ENCODE data around the gene NME4.

NME4 gene

DNA sequence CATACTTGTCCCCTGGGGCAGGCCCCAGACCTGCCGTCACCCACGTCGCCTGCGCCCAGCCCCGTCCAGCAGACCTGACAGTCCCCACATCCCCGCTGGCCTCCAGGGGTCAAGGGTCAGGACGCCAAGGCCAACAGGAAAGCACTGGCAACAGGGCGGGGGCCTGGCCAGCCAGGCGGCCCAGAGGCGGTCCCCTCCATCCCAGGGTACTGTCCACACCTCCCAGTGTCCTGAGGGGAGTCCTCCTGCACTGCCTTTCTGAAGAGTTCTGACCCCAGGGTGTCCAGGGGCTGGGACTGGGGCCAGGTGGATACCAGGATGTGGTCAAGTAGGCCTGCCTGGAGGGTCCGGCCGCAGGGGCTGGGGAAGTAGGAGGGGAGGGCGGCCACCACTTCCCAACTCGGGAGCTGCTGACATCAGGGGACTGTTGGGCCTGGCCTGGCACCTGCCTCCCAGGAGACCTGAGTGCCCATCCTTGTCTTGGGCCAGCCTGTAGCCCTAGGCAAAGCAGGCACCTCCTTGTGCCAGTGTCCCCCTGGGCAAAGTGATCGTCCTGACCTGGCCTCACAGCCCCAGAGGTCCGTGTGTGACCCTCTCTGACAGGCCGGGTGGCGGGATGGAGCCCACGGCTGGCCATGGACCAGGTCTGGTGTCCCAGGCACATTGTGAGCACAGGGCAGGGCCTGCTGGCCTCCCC, 37.8 kb upstream of the NME4 start:
- TF ChIP-seq FOXM1 (IDR thresholded peaks at IDR 0.05; ENCODE audit: borderline replicate concordance, low read depth) (no peak), USF1 (IDR thresholded peaks at IDR 0.05) (no peak), EP300 (IDR thresholded peaks at IDR 0.05; ENCODE audit: borderline replicate concordance) (no peak), YY1 (IDR thresholded peaks at IDR 0.05; ENCODE audit: low read depth) (no peak), TCF12 (IDR thresholded peaks at IDR 0.05; ENCODE audit: low read depth) (no peak), NFIC (IDR thresholded peaks at IDR 0.05) (no peak), CEBPB (IDR thresholded peaks at IDR 0.05) (no peak), CREB1 (IDR thresholded peaks at IDR 0.05; ENCODE audit: low read depth) (no peak), ZBTB7A (IDR thresholded peaks at IDR 0.05; ENCODE audit: low read depth) (no peak), TEAD4 (IDR thresholded peaks at IDR 0.05) (no peak), RAD21 (IDR thresholded peaks at IDR 0.05; ENCODE audit: low read depth) (no peak), EGR1 (IDR thresholded peaks at IDR 0.05) (no peak), MAX (IDR thresholded peaks at IDR 0.05) (no peak)

- TF ChIP-seq MAX (IDR thresholded peaks at IDR 0.05) (no peak), YY1 (IDR thresholded peaks at IDR 0.05; ENCODE audit: low read depth) (no peak), TAF1 (IDR thresholded peaks at IDR 0.05; ENCODE audit: low read depth) (no peak), USF1 (IDR thresholded peaks at IDR 0.05) (no peak), REST (IDR thresholded peaks at IDR 0.05; ENCODE audit: low read depth) (no peak), EP300 (IDR thresholded peaks at IDR 0.05; ENCODE audit: borderline replicate concordance) (no peak), CEBPB (IDR thresholded peaks at IDR 0.05) (no peak), EGR1 (IDR thresholded peaks at IDR 0.05) (no peak), CREB1 (IDR thresholded peaks at IDR 0.05; ENCODE audit: low read depth) (no peak), FOXM1 (IDR thresholded peaks at IDR 0.05; ENCODE audit: borderline replicate concordance, low read depth) (no peak), RAD21 (IDR thresholded peaks at IDR 0.05; ENCODE audit: low read depth) (no peak), ZBTB7A (IDR thresholded peaks at IDR 0.05; ENCODE audit: low read depth) (no peak), TEAD4 (IDR thresholded peaks at IDR 0.05) (no peak), TCF12 (IDR thresholded peaks at IDR 0.05; ENCODE audit: low read depth) (no peak), NFIC (IDR thresholded peaks at IDR 0.05) (no peak)
These were observed 36.9 kb upstream of the NME4 start for GRCh38 chr16:359871-360697.

GRCh38 chr16:360698-361336, 36.2 kb upstream of the NME4 start:
- TF ChIP-seq FOXM1 (IDR thresholded peaks at IDR 0.05; ENCODE audit: borderline replicate concordance, low read depth): no peak
- no peak for TF ChIP-seq MAX (IDR thresholded peaks at IDR 0.05)
- TF ChIP-seq TAF1 (IDR thresholded peaks at IDR 0.05; ENCODE audit: low read depth): no peak

DNA sequence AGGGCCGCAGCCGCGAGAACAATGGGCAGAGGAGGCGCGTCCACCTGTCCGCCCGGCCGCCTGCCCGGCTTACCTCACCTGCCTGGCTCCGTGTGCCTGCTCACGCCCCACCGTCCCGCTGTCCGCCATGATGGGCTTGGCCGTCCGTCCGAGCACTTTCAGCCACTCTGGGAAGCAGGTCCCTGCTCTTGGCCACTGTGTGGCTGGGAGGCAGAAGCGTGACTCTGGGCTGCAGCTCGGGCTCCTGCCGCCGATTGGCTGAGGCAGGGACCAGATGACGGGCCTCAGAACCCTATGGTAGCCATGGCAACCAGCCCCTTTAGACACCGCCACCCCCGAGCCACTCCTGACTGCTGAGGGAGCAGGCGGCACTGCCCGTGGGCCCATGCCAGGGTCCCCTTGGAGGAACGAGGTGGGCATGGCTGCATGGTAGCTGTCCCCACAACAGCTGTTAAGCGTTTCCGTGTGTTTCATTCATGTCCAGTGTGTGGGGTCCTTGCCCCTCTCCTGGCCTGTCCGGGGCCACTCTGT, 35.6 kb upstream of the NME4 start:
- TF ChIP-seq RAD21 (IDR thresholded peaks at IDR 0.05; ENCODE audit: low read depth) (no peak), CREB1 (IDR thresholded peaks at IDR 0.05; ENCODE audit: low read depth) (no peak), TAF1 (IDR thresholded peaks at IDR 0.05; ENCODE audit: low read depth) (no peak), EGR1 (IDR thresholded peaks at IDR 0.05) (no peak), FOXM1 (IDR thresholded peaks at IDR 0.05; ENCODE audit: borderline replicate concordance, low read depth) (no peak), NFIC (IDR thresholded peaks at IDR 0.05) (no peak), ZBTB7A (IDR thresholded peaks at IDR 0.05; ENCODE audit: low read depth) (no peak), CEBPB (IDR thresholded peaks at IDR 0.05) (no peak), USF1 (IDR thresholded peaks at IDR 0.05) (no peak), EP300 (IDR thresholded peaks at IDR 0.05; ENCODE audit: borderline replicate concordance) (no peak), REST (IDR thresholded peaks at IDR 0.05; ENCODE audit: low read depth) (no peak), TCF12 (IDR thresholded peaks at IDR 0.05; ENCODE audit: low read depth) (no peak), MAX (IDR thresholded peaks at IDR 0.05) (no peak), YY1 (IDR thresholded peaks at IDR 0.05; ENCODE audit: low read depth) (no peak)

All from Ishikawa (cell line).